ENCODE data around the gene ZNF638. TPM values are rescaled to one million over a fixed set of nuclear protein-coding genes. Genes with fewer than 3 reads are reported as not detected.
"Not testable (repeated sequence)": the region's sequence is repeated elsewhere in the genome, so short reads cannot be mapped to it uniquely, and the experiment has no call there.

Gene ZNF638
- total RNA-seq, 4 donors from 2014 or later, result 202 to 286 (median 252) TPM

DNA sequence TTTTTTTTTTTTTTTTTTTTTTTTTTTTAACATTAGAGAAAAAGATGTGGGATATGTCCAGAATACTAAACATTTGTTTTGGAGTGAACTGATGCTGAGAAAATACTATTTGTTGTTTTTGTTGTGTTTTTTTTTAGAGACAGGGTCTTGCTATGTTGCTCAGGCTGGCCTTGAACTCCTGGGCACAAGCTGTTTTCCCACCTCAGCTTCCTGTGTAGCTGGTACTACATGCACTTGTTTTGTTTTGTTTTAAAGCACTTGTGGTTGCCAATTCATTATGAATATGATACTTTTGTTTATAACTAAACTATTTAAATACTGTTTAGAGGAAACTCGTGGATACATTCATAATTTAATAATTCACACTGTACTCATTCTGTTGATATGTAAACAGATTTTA, 88.4 kb downstream of the ZNF638 start:
- WGBS, 2 donors, result 45 to 46% methylated on average over 1 of the region's 1 CpG
- peaks cover 0 to 35% (median 11%) of the 10 kb centered on the region in 4 donors for H3K4me1 ChIP-seq
- no peak overlapping the region for H3K27ac ChIP-seq
- H3K36me3 ChIP-seq, result peaks cover 0 to 13% (median 0%) of the 10 kb centered on the region in 3 donors
- TF ChIP-seq POLR2A (IDR thresholded peaks at IDR 0.05) (no peak), EP300 (IDR thresholded peaks at IDR 0.05) (no peak)
- TF ChIP-seq, protein P1, sequence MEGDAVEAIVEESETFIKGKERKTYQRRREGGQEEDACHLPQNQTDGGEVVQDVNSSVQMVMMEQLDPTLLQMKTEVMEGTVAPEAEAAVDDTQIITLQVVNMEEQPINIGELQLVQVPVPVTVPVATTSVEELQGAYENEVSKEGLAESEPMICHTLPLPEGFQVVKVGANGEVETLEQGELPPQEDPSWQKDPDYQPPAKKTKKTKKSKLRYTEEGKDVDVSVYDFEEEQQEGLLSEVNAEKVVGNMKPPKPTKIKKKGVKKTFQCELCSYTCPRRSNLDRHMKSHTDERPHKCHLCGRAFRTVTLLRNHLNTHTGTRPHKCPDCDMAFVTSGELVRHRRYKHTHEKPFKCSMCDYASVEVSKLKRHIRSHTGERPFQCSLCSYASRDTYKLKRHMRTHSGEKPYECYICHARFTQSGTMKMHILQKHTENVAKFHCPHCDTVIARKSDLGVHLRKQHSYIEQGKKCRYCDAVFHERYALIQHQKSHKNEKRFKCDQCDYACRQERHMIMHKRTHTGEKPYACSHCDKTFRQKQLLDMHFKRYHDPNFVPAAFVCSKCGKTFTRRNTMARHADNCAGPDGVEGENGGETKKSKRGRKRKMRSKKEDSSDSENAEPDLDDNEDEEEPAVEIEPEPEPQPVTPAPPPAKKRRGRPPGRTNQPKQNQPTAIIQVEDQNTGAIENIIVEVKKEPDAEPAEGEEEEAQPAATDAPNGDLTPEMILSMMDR (IDR thresholded peaks at IDR 0.05), result no peak
- H3K4me3 ChIP-seq, result no peak overlapping the region
- H3K27me3 ChIP-seq, result no peaks in the 10 kb centered on the region
- DNase-seq (ENCODE audit: low spot score in 2 of 2), result no peak
- no peaks in the 10 kb centered on the region for H3K9me3 ChIP-seq

DNA sequence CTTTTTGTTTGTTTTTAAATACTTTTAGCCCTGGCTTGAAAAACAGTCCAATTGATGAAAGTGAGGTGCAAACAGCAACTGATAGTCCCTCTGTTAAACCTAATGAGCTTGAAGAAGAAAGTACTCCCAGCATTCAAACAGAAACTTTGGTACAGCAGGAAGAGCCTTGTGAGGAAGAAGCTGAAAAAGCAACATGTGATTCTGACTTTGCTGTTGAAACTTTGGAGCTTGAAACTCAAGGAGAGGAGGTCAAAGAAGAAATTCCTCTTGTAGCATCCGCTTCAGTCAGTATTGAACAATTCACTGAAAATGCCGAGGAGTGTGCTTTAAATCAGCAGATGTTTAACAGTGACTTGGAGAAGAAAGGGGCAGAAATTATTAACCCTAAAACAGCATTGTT, 91.2 kb downstream of the ZNF638 start:
- no peak for TF ChIP-seq POLR2A (IDR thresholded peaks at IDR 0.05)
- TF ChIP-seq EP300 (IDR thresholded peaks at IDR 0.05), result no peak
- Histone ChIP-seq H3K4me3 (no peak overlapping the region), H3K9me3 (no peaks in the 10 kb centered on the region), H3K27me3 (no peaks in the 10 kb centered on the region), H3K4me1 (peaks cover 0 to 30% (median 11%) of the 10 kb centered on the region in 4 donors), H3K27ac (peak overlapping the region in 1 of 4 donors; percentile 7), H3K36me3 (peaks cover 0 to 41% (median 0%) of the 10 kb centered on the region in 3 donors)
- WGBS, 2 donors, result 55 to 63% methylated on average over 2 of the region's 2 CpGs
- DNase-seq (ENCODE audit: low spot score in 2 of 2), result no peak

DNA sequence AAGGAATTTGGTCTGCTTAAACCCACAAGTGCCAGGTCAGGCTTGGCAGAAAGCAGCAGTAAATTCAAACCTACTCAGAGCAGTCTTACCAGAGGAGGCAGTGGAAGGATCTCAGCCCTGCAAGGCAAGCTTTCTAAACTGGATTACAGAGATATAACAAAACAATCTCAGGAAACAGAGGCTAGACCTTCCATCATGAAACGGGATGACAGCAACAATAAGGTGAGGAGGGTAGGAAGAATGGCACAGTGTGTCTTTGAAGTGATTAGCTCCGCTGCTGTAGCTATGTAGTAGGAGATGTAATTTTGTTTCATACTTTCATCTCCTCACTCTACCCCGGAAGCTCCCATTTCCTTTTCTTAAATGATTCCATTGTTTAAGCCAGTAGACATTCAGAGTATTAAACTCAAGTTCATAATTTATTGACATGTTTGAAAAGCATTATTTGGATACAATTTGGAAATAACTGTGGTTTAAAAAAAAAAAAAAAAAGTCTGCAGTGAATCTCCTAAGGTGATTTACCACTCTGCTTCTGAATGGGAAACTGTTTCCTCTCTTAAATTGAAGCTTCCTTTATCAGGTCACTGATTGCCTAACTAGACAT, 92.3 kb downstream of the ZNF638 start:
- H3K4me1 ChIP-seq, result peaks cover 0 to 30% (median 11%) of the 10 kb centered on the region in 4 donors
- TF ChIP-seq, protein P1 (IDR thresholded peaks at IDR 0.05), result no peak
- TF ChIP-seq EP300 (IDR thresholded peaks at IDR 0.05) (no peak), POLR2A (IDR thresholded peaks at IDR 0.05) (no peak)
- no peak overlapping the region for H3K4me3 ChIP-seq
- 51 to 56% methylated on average over 3 of the region's 3 CpGs for WGBS, 2 donors
- DNase-seq (ENCODE audit: low spot score in 2 of 2), result no peak
- no peaks in the 10 kb centered on the region for H3K9me3 ChIP-seq
- H3K27ac ChIP-seq, result no peak overlapping the region
- no peaks in the 10 kb centered on the region for H3K27me3 ChIP-seq
- H3K36me3 ChIP-seq, result peaks cover 0 to 52% (median 0%) of the 10 kb centered on the region in 3 donors

DNA sequence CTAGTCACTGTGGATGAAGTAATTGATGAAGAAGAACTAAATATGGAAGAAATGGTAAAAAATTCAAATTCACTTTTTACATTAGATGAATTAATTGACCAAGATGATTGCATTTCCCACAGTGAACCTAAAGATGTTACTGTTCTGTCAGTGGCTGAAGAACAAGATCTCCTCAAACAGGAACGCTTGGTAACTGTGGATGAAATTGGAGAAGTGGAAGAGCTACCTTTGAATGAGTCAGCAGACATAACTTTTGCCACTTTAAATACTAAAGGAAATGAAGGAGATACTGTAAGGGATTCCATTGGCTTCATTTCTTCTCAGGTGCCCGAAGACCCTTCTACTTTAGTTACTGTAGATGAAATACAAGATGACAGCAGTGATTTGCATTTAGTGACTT, 95.1 kb downstream of the ZNF638 start:
- Histone ChIP-seq H3K4me3 (no peak overlapping the region), H3K9me3 (no peaks in the 10 kb centered on the region), H3K4me1 (peaks cover 0 to 19% (median 11%) of the 10 kb centered on the region in 4 donors), H3K27me3 (no peaks in the 10 kb centered on the region), H3K36me3 (peaks cover 0 to 78% (median 0%) of the 10 kb centered on the region in 3 donors), H3K27ac (no peak overlapping the region)
- TF ChIP-seq, protein P1 (IDR thresholded peaks at IDR 0.05), result no peak
- TF ChIP-seq EP300 (IDR thresholded peaks at IDR 0.05), result no peak
- no peak for TF ChIP-seq POLR2A (IDR thresholded peaks at IDR 0.05)
- DNase-seq (ENCODE audit: low spot score in 2 of 2), result no peak
- 93 to 100% methylated on average over 2 of the region's 2 CpGs for WGBS, 2 donors

DNA sequence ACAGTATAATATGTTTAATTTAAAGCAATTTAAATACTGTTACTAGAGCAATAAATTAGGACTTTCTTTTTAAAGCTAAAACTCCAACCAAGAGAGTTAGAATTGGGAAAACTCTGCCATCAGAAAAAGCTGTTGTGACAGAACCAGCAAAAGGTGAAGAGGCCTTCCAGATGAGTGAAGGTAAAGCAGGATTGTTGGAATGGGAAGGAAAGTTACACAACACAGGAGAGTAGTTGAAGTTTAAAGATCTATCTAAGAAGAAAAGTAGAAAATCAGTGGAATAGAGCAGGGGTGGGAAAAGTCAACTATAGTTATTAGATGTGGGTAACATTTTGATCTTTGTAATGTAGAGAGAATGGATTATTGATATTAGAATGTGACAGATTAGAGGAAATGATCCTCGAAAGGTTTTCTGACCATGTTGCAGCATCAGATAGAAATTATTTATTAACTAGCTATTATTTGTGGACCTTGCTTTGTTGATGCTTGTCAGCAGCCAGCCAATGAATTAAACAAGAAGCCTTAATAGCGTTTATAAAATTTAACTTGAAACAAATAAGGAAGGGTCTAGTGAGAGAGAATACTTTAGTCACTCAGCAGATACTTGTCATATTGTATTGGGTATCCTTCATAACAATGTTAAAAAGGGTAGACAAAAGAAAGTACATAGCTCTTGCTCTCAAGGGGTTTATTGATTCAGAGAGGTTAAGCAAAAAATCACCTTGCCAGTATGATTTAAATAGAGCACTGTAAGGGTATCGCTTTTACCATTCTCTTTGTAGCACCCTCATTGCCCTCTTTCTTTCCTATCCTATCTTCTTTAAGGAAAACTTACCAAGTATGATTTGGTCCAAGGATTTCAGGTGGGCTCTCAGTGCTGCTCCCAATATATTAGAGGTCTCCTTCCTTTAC, 97.1 kb downstream of the ZNF638 start:
- Histone ChIP-seq H3K4me1 (peaks cover 0 to 7% (median 3%) of the 10 kb centered on the region in 4 donors), H3K4me3 (no peak overlapping the region), H3K36me3 (peaks cover 0 to 91% (median 0%) of the 10 kb centered on the region in 3 donors), H3K27ac (no peak overlapping the region), H3K27me3 (no peaks in the 10 kb centered on the region), H3K9me3 (no peaks in the 10 kb centered on the region)
- WGBS, 2 donors, result 95% methylated on average over 3 of the region's 3 CpGs
- no peak for DNase-seq (ENCODE audit: low spot score in 2 of 2)
- TF ChIP-seq, protein P1 (IDR thresholded peaks at IDR 0.05), result no peak
- TF ChIP-seq POLR2A (IDR thresholded peaks at IDR 0.05) (no peak), EP300 (IDR thresholded peaks at IDR 0.05) (no peak)

DNA sequence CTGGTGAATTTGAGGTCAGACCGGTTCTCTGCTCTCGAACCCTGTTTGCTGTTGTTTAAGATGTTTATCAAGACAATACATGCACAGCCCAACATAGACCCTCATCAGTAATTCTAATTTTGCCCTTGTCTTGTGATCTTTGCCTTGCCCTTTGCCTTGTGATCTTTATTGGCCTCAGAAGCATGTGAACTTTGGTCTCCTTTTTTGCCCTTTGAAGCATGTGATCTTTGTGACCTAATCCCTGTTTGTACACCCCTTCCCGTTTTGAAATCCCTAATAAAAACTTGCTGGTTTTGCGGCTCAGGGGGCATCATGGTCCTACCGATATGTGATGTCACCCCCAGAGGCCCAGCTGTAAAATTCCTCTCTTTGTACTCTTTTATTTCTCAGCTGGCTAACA, 113.6 kb downstream of the ZNF638 start:
- not testable (repeated sequence) for H3K27ac ChIP-seq; DNase-seq (ENCODE audit: low spot score in 2 of 2)
- 28 to 35% methylated on average over 5 of the region's 5 CpGs for WGBS, 2 donors

More for the DNA sequence above, 113.6 kb downstream of the ZNF638 start:
- peaks cover 0 to 31% (median 0%) of the 10 kb centered on the region in 3 donors for H3K36me3 ChIP-seq
- not testable (repeated sequence) for H3K4me1 ChIP-seq, H3K9me3 ChIP-seq, H3K4me3 ChIP-seq, H3K27me3 ChIP-seq
